ENCODE data around the gene BCL11A.

The BCL11A gene

DNA sequence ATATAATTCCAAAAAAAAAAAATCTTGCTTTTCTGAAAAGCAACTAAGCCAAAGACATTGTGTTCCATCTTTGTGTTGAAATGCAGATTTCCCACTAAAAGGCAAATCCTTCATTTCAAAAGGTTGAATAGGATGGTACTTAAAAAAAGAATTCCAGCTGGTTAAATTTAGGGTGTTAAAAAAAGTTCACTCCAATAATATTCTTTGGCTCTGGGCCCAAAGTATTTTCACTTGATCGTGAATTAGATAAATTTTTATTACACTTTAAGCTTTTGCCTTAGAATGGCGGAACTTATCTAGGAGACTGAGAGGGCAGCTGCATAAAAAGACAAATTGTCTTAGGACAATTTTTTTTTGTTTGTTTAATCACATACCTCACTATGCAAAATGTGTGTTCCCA, 79.2 kb downstream of the BCL11A start:
- Histone ChIP-seq H3K79me2 (ENCODE audit: control insufficient read depth, low read length) (peaks cover 100% of the 10 kb centered on the region), H3K27me3 (ENCODE audit: control insufficient read depth, low read length) (no peaks in the 10 kb centered on the region), H4K20me1 (ENCODE audit: control insufficient read depth, insufficient read depth, low read depth, low read length) (peaks cover 19% of the 10 kb centered on the region; the same call in 1 of the 2 replicates), H3K9me2 (replicated peaks; ENCODE audit: control insufficient read depth, low read length) (no peaks in the 10 kb centered on the region), H3F3A (ENCODE audit: control insufficient read depth, insufficient read depth) (peaks cover 25% of the 10 kb centered on the region), H3K9me3 (ENCODE audit: control insufficient read depth, insufficient read depth, low read length) (no peaks in the 10 kb centered on the region), H3K4me2 (ENCODE audit: low read length) (no peak overlapping the region), H3K4me3 (ENCODE audit: low read length) (no peak overlapping the region), H3K4me1 (ENCODE audit: control insufficient read depth, low read length) (peaks cover 12% of the 10 kb centered on the region), H3K27ac (ENCODE audit: low read depth, low read length) (no peak overlapping the region), H3K36me3 (ENCODE audit: control insufficient read depth, low read length) (peaks cover 100% of the 10 kb centered on the region)
- TF ChIP-seq, protein P1, sequence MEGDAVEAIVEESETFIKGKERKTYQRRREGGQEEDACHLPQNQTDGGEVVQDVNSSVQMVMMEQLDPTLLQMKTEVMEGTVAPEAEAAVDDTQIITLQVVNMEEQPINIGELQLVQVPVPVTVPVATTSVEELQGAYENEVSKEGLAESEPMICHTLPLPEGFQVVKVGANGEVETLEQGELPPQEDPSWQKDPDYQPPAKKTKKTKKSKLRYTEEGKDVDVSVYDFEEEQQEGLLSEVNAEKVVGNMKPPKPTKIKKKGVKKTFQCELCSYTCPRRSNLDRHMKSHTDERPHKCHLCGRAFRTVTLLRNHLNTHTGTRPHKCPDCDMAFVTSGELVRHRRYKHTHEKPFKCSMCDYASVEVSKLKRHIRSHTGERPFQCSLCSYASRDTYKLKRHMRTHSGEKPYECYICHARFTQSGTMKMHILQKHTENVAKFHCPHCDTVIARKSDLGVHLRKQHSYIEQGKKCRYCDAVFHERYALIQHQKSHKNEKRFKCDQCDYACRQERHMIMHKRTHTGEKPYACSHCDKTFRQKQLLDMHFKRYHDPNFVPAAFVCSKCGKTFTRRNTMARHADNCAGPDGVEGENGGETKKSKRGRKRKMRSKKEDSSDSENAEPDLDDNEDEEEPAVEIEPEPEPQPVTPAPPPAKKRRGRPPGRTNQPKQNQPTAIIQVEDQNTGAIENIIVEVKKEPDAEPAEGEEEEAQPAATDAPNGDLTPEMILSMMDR (IDR thresholded peaks at IDR 0.05; ENCODE audit: low read depth, low read length, poor library complexity, severe bottlenecking), result no peak
- no peak for TF ChIP-seq EZH2phosphoT487 (IDR thresholded peaks at IDR 0.05; ENCODE audit: borderline replicate concordance, low read length)

- Histone ChIP-seq H3K4me1 (ENCODE audit: control insufficient read depth, low read length) (peaks cover 9% of the 10 kb centered on the region), H3K36me3 (ENCODE audit: control insufficient read depth, low read length) (peaks cover 100% of the 10 kb centered on the region), H3K4me3 (ENCODE audit: low read length) (no peak overlapping the region), H3K27me3 (ENCODE audit: control insufficient read depth, low read length) (no peaks in the 10 kb centered on the region), H3K4me2 (ENCODE audit: low read length) (no peak overlapping the region), H3K27ac (ENCODE audit: low read depth, low read length) (no peak overlapping the region), H3F3A (ENCODE audit: control insufficient read depth, insufficient read depth) (peaks cover 28% of the 10 kb centered on the region), H3K9me3 (ENCODE audit: control insufficient read depth, insufficient read depth, low read length) (no peaks in the 10 kb centered on the region), H3K79me2 (ENCODE audit: control insufficient read depth, low read length) (peaks cover 100% of the 10 kb centered on the region), H4K20me1 (ENCODE audit: control insufficient read depth, insufficient read depth, low read depth, low read length) (peaks cover 13% of the 10 kb centered on the region; the same call in 1 of the 2 replicates), H3K9me2 (replicated peaks; ENCODE audit: control insufficient read depth, low read length) (no peaks in the 10 kb centered on the region)
- TF ChIP-seq EZH2phosphoT487 (IDR thresholded peaks at IDR 0.05; ENCODE audit: borderline replicate concordance, low read length), result no peak
- TF ChIP-seq, protein P1 (IDR thresholded peaks at IDR 0.05; ENCODE audit: low read depth, low read length, poor library complexity, severe bottlenecking), result no peak
These were observed 79.9 kb downstream of the BCL11A start for GRCh38 chr2:60473546-60473945.

DNA sequence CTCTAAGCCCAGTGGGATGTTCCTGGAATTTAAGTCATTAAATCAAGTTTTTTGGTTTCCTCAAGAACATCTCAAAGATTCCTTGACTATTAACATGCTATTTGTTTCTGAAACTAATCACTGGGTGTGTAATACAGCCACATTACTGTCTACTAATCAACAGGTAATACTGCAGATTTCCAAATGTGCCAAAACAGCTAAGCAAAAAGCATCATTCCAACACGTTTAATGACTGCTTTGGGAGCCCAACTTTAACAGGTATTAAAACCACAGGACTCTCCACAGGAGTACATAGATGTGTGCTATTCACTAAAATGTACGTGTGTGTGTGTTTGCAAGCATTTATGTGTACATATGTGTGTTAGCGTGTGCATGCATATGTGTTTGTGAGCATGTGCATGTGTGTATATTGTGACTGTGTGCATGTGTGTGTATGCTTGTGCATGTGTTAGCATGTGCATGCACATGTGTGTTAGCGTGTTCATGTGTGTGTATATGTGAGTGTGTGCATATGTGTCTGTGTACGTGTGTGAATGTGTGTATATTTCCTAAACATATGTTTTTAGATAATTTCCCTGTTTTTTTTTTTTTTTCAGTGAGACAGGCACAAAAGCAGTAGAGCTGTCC, 80.7 kb downstream of the BCL11A start:
- 0 out of 2 replicates have a peak, but pooled peaks cover 7% of the 10 kb centered on the region for H4K20me1 ChIP-seq (ENCODE audit: control insufficient read depth, insufficient read depth, low read depth, low read length)

More for the DNA sequence above, 80.7 kb downstream of the BCL11A start:
- peaks cover 9% of the 10 kb centered on the region for H3K4me1 ChIP-seq (ENCODE audit: control insufficient read depth, low read length)
- no peaks in the 10 kb centered on the region for H3K9me3 ChIP-seq (ENCODE audit: control insufficient read depth, insufficient read depth, low read length)
- H3K79me2 ChIP-seq (ENCODE audit: control insufficient read depth, low read length), result peaks cover 100% of the 10 kb centered on the region
- H3F3A ChIP-seq (ENCODE audit: control insufficient read depth, insufficient read depth), result peaks cover 30% of the 10 kb centered on the region
- H3K4me3 ChIP-seq (ENCODE audit: low read length), result no peak overlapping the region
- no peak overlapping the region for H3K4me2 ChIP-seq (ENCODE audit: low read length)
- H3K27ac ChIP-seq (ENCODE audit: low read depth, low read length), result no peak overlapping the region
- TF ChIP-seq, protein P1 (IDR thresholded peaks at IDR 0.05; ENCODE audit: low read depth, low read length, poor library complexity, severe bottlenecking), result no peak
- TF ChIP-seq EZH2phosphoT487 (IDR thresholded peaks at IDR 0.05; ENCODE audit: borderline replicate concordance, low read length), result no peak
- peaks cover 100% of the 10 kb centered on the region for H3K36me3 ChIP-seq (ENCODE audit: control insufficient read depth, low read length)
- no peaks in the 10 kb centered on the region for H3K27me3 ChIP-seq (ENCODE audit: control insufficient read depth, low read length)
- no peaks in the 10 kb centered on the region for H3K9me2 ChIP-seq (replicated peaks; ENCODE audit: control insufficient read depth, low read length)

All from DOHH2 (cell line).